Liver (tissue), 9 donors: ENCODE results near the gene ASIC3. TPM values are rescaled to one million over a fixed set of nuclear protein-coding genes. Genes with fewer than 3 reads are reported as not detected.

Experiments
- DNase-seq: peaks from one replicate; pipeline ENCODE4 v3.0.0-alpha.2; 2017; ENCODE audit warnings: low spot score
- H3K27ac ChIP-seq, 2 donors: one replicate each; pipeline ENCODE4 v1.7.0; 2013; ENCODE audit warnings: inconsistent platforms in 2 of 2, low read length in 2 of 2, control low read depth in 1 of 2, low read depth in 1 of 2, mild to moderate bottlenecking in 1 of 2
- H3K27me3 ChIP-seq, 4 donors: one replicate each; pipeline versions ENCODE4 v1.6.1 to v1.7.0; 2013; ENCODE audit warnings: low read length in 3 of 4, inconsistent platforms in 1 of 4, mild to moderate bottlenecking in 1 of 4, moderate library complexity in 1 of 4; ENCODE audit not compliant: control insufficient read depth in 4 of 4, insufficient read depth in 4 of 4
- H3K36me3 ChIP-seq, 4 donors: one replicate each; pipeline versions ENCODE4 v1.6.1 to v1.7.0; 2013; ENCODE audit warnings: low read length in 3 of 4, mild to moderate bottlenecking in 3 of 4, low read depth in 1 of 4, moderate library complexity in 1 of 4; ENCODE audit not compliant: control insufficient read depth in 4 of 4, insufficient read depth in 3 of 4
- H3K4me1 ChIP-seq, 4 donors: one replicate each; pipeline versions ENCODE4 v1.6.1 to v1.7.0; 2013; ENCODE audit warnings: low read length in 3 of 4, mild to moderate bottlenecking in 3 of 4, moderate library complexity in 1 of 4; ENCODE audit not compliant: control insufficient read depth in 4 of 4, insufficient read depth in 4 of 4
- H3K4me3 ChIP-seq, 3 donors: one replicate each; pipeline versions ENCODE4 v1.6.1 to v1.7.0; 2013; ENCODE audit warnings: low read length in 3 of 3, control low read depth in 1 of 3, low read depth in 1 of 3, mild to moderate bottlenecking in 1 of 3
- H3K9ac ChIP-seq, 2 donors: one replicate each; pipeline ENCODE4 v1.7.0; 2013; ENCODE audit warnings: low read length in 2 of 2, mild to moderate bottlenecking in 2 of 2, moderate library complexity in 2 of 2, control low read depth in 1 of 2, low read depth in 1 of 2
- H3K9me3 ChIP-seq, 4 donors: one replicate each; pipeline versions ENCODE4 v1.6.1 to v1.7.0; 2013; ENCODE audit warnings: low read length in 3 of 4; ENCODE audit not compliant: control insufficient read depth in 4 of 4
- CTCF ChIP-seq: fragments of 150-350 bp; IDR thresholded peaks from 2 replicates; pipeline ENCODE4 v1.5.1; 2017; ENCODE audit warnings: improper control_type of control experiment, low read depth, low read length; ENCODE audit not compliant: missing input control
- EGR1 ChIP-seq, 2 donors: IDR thresholded peaks; 2 replicates each; pipeline ENCODE4 v1.6.1; 2016 to 2018; ENCODE audit warnings: antibody characterized with exemption in 2 of 2, low read depth in 2 of 2
- FOXA2 ChIP-seq: IDR thresholded peaks from 2 replicates; pipeline ENCODE4 v1.6.1; 2016; ENCODE audit warnings: antibody characterized with exemption
- HNF4A ChIP-seq, 2 donors: conservative IDR thresholded peaks; 2 replicates each; pipeline ENCODE4 v1.6.1; 2016; ENCODE audit warnings: antibody characterized with exemption in 2 of 2, mild to moderate bottlenecking in 2 of 2
- HNF4G ChIP-seq: IDR thresholded peaks from 2 replicates; pipeline ENCODE4 v1.6.1; 2016; ENCODE audit warnings: antibody characterized with exemption
- JUND ChIP-seq, 2 donors: IDR thresholded peaks; 2 replicates each; pipeline ENCODE4 v1.6.1; 2016; ENCODE audit warnings: antibody characterized with exemption in 2 of 2
- NR2F2 ChIP-seq: IDR thresholded peaks from 2 replicates; pipeline ENCODE4 v1.6.1; 2016; ENCODE audit warnings: antibody characterized with exemption
- RAD21 ChIP-seq, 2 donors: IDR thresholded peaks; 2 replicates each; pipeline ENCODE4 v1.6.1; 2016; ENCODE audit warnings: antibody characterized with exemption in 2 of 2, mild to moderate bottlenecking in 2 of 2
- REST ChIP-seq: IDR thresholded peaks from 2 replicates; pipeline ENCODE4 v1.6.1; 2016; ENCODE audit warnings: antibody characterized with exemption, mild to moderate bottlenecking
- SP1 ChIP-seq: IDR thresholded peaks from 2 replicates; pipeline ENCODE4 v1.6.1; 2018; ENCODE audit warnings: antibody characterized with exemption, mild to moderate bottlenecking
- TAF1 ChIP-seq: conservative IDR thresholded peaks from 2 replicates; pipeline ENCODE4 v1.6.1; 2016; ENCODE audit warnings: antibody characterized with exemption, mild to moderate bottlenecking
- YY1 ChIP-seq: IDR thresholded peaks from 2 replicates; pipeline ENCODE4 v1.6.1; 2016; ENCODE audit warnings: antibody characterized with exemption, mild to moderate bottlenecking
- WGBS: extraction: QIAGEN DNeasy Blood & Tissue Kit; methylation state at CpG from one replicate; pipeline ENCODE4 v1.1.7; 2013; 5-methylcytosine and 5-hydroxymethylcytosine counted together
- polyA plus RNA-seq, 2 donors: library from polyadenylated mRNA; stranded (reverse) in 1 of 2; unstranded in 1 of 2; fragments of 200-250 nt in 1 of 2; fragments of >200 nt in 1 of 2; fragmentation: Nextera tagmentation in 1 of 2; extraction: Ambion mirVana in 1 of 2; gene quantifications; one replicate each; pipeline versions ENCODE4 v1.2.1 to v1.2.3, GENCODE V29; 2013 to 2015
- total RNA-seq, 2 donors: library from RNA; depleted of rRNA; stranded (reverse); fragments of >200 nt; gene quantifications; one replicate each; pipeline ENCODE4 v1.2.3, GENCODE V29; 2014
- TF ChIP-seq, protein P1 (sequence below): IDR thresholded peaks from 2 replicates; pipeline ENCODE4 v1.6.1; 2016; ENCODE audit warnings: antibody characterized with exemption
- TF ChIP-seq, protein P2 (sequence below): IDR thresholded peaks from 2 replicates; pipeline ENCODE4 v1.6.1; 2016; ENCODE audit warnings: antibody characterized with exemption
- donor health status: healthy.
- donor health status: healthy.
- donor health status: healthy.
- donor health status: healthy.
- donor health status: healthy.

The ASIC3 gene
- total and polyA plus RNA-seq, 4 donors = 0.05 to 1.0 (median 0.39) TPM

GRCh38 chr7:151062111-151062398, 13.7 kb downstream of the ASIC3 start:
- no peak overlapping the region for H3K27ac ChIP-seq

More at GRCh38 chr7:151062111-151062398, 13.7 kb downstream of the ASIC3 start:
- DNase-seq = no peak
- Histone ChIP-seq H3K27me3 (no peaks in the 10 kb centered on the region), H3K36me3 (peaks cover 7 to 19% (median 18%) of the 10 kb centered on the region in 4 donors), H3K9me3 (no peaks in the 10 kb centered on the region), H3K4me1 (peaks cover 13 to 65% (median 49%) of the 10 kb centered on the region in 4 donors), H3K9ac (no peak overlapping the region), H3K4me3 (no peak overlapping the region)
- 45% methylated on average over 11 of the region's 11 CpGs for WGBS
- TF ChIP-seq REST = no peak
- TF ChIP-seq SP1 = no peak
- no peak for TF ChIP-seq YY1
- no peak for TF ChIP-seq CTCF
- no peak for TF ChIP-seq FOXA2
- no peak for TF ChIP-seq TAF1
- TF ChIP-seq, protein P1, sequence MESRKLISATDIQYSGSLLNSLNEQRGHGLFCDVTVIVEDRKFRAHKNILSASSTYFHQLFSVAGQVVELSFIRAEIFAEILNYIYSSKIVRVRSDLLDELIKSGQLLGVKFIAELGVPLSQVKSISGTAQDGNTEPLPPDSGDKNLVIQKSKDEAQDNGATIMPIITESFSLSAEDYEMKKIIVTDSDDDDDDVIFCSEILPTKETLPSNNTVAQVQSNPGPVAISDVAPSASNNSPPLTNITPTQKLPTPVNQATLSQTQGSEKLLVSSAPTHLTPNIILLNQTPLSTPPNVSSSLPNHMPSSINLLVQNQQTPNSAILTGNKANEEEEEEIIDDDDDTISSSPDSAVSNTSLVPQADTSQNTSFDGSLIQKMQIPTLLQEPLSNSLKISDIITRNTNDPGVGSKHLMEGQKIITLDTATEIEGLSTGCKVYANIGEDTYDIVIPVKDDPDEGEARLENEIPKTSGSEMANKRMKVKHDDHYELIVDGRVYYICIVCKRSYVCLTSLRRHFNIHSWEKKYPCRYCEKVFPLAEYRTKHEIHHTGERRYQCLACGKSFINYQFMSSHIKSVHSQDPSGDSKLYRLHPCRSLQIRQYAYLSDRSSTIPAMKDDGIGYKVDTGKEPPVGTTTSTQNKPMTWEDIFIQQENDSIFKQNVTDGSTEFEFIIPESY = no peak
- TF ChIP-seq, protein P2, sequence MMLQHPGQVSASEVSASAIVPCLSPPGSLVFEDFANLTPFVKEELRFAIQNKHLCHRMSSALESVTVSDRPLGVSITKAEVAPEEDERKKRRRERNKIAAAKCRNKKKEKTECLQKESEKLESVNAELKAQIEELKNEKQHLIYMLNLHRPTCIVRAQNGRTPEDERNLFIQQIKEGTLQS = no peak
- no peak for TF ChIP-seq HNF4G
- no peak for TF ChIP-seq NR2F2
- TF ChIP-seq JUND (IDR thresholded peaks at IDR 0.05) = no peak
- TF ChIP-seq HNF4A (conservative IDR thresholded peaks at IDR 0.05) = no peak
- TF ChIP-seq EGR1 (IDR thresholded peaks at IDR 0.05; ENCODE audit: low read depth in 2 of 2) = no peak
- TF ChIP-seq RAD21 (IDR thresholded peaks at IDR 0.05) = no peak
